Gastroesophageal sphincter (tissue), 3 donors: ENCODE measurements around the gene TXNRD3.

Source experiments
- POLR2A ChIP-seq, 2 donors: fragments of 450-650 bp; IDR thresholded peaks; one replicate each; pipeline ENCODE4 v1.6.1; 2017; ENCODE audit warnings: antibody characterized with exemption in 2 of 2, mild to moderate bottlenecking in 2 of 2, moderate library complexity in 1 of 2
- POLR2AphosphoS5 ChIP-seq: sonication (generic); formaldehyde crosslinking; IDR thresholded peaks from one replicate; pipeline ENCODE4 v1.6.1; 2017; ENCODE audit warnings: antibody characterized with exemption
- TF ChIP-seq, protein P1 (sequence below), 4 experiments: fragments of 200-600 bp in 2 of 4; fragments of 450-650 bp in 2 of 4; sonication (generic) in 1 of 4; IDR thresholded peaks; one replicate each; pipeline ENCODE4 v1.5.1; 2017 to 2019; ENCODE audit warnings: antibody characterized with exemption in 4 of 4, mild to moderate bottlenecking in 2 of 4, moderate library complexity in 2 of 4

- TF ChIP-seq, protein P1, sequence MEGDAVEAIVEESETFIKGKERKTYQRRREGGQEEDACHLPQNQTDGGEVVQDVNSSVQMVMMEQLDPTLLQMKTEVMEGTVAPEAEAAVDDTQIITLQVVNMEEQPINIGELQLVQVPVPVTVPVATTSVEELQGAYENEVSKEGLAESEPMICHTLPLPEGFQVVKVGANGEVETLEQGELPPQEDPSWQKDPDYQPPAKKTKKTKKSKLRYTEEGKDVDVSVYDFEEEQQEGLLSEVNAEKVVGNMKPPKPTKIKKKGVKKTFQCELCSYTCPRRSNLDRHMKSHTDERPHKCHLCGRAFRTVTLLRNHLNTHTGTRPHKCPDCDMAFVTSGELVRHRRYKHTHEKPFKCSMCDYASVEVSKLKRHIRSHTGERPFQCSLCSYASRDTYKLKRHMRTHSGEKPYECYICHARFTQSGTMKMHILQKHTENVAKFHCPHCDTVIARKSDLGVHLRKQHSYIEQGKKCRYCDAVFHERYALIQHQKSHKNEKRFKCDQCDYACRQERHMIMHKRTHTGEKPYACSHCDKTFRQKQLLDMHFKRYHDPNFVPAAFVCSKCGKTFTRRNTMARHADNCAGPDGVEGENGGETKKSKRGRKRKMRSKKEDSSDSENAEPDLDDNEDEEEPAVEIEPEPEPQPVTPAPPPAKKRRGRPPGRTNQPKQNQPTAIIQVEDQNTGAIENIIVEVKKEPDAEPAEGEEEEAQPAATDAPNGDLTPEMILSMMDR (IDR thresholded peaks at IDR 0.05): no peak
- TF ChIP-seq POLR2A (IDR thresholded peaks at IDR 0.05) (no peak), POLR2AphosphoS5 (no peak)
Observed at GRCh38 chr3:126656371-126657134, 1.6 kb upstream of the TXNRD3 start.
